Liver (tissue), 9 donors: ENCODE results near the gene HCFC1. TPM values are rescaled to one million over a fixed set of nuclear protein-coding genes. Genes with fewer than 3 reads are reported as not detected.

Source experiments
- DNase-seq: peaks from one replicate; pipeline ENCODE4 v3.0.0-alpha.2; 2017; ENCODE audit warnings: low spot score
- H3K27ac ChIP-seq, 2 donors: one replicate each; pipeline ENCODE4 v1.7.0; 2013; ENCODE audit warnings: inconsistent platforms in 2 of 2, low read length in 2 of 2, control low read depth in 1 of 2, low read depth in 1 of 2, mild to moderate bottlenecking in 1 of 2
- H3K27me3 ChIP-seq, 4 donors: one replicate each; pipeline versions ENCODE4 v1.6.1 to v1.7.0; 2013; ENCODE audit warnings: low read length in 3 of 4, inconsistent platforms in 1 of 4, mild to moderate bottlenecking in 1 of 4, moderate library complexity in 1 of 4; ENCODE audit not compliant: control insufficient read depth in 4 of 4, insufficient read depth in 4 of 4
- H3K36me3 ChIP-seq, 4 donors: one replicate each; pipeline versions ENCODE4 v1.6.1 to v1.7.0; 2013; ENCODE audit warnings: low read length in 3 of 4, mild to moderate bottlenecking in 3 of 4, low read depth in 1 of 4, moderate library complexity in 1 of 4; ENCODE audit not compliant: control insufficient read depth in 4 of 4, insufficient read depth in 3 of 4
- H3K4me1 ChIP-seq, 4 donors: one replicate each; pipeline versions ENCODE4 v1.6.1 to v1.7.0; 2013; ENCODE audit warnings: low read length in 3 of 4, mild to moderate bottlenecking in 3 of 4, moderate library complexity in 1 of 4; ENCODE audit not compliant: control insufficient read depth in 4 of 4, insufficient read depth in 4 of 4
- H3K4me3 ChIP-seq, 3 donors: one replicate each; pipeline versions ENCODE4 v1.6.1 to v1.7.0; 2013; ENCODE audit warnings: low read length in 3 of 3, control low read depth in 1 of 3, low read depth in 1 of 3, mild to moderate bottlenecking in 1 of 3
- H3K9ac ChIP-seq, 2 donors: one replicate each; pipeline ENCODE4 v1.7.0; 2013; ENCODE audit warnings: low read length in 2 of 2, mild to moderate bottlenecking in 2 of 2, moderate library complexity in 2 of 2, control low read depth in 1 of 2, low read depth in 1 of 2
- H3K9me3 ChIP-seq, 4 donors: one replicate each; pipeline versions ENCODE4 v1.6.1 to v1.7.0; 2013; ENCODE audit warnings: low read length in 3 of 4; ENCODE audit not compliant: control insufficient read depth in 4 of 4
- ATF3 ChIP-seq: IDR thresholded peaks from 2 replicates; pipeline ENCODE4 v1.6.1; 2016; ENCODE audit warnings: antibody characterized with exemption
- CTCF ChIP-seq: fragments of 150-350 bp; IDR thresholded peaks from 2 replicates; pipeline ENCODE4 v1.5.1; 2017; ENCODE audit warnings: improper control_type of control experiment, low read depth, low read length; ENCODE audit not compliant: missing input control
- EGR1 ChIP-seq, 2 donors: IDR thresholded peaks; 2 replicates each; pipeline ENCODE4 v1.6.1; 2016 to 2018; ENCODE audit warnings: antibody characterized with exemption in 2 of 2, low read depth in 2 of 2
- FOXA1 ChIP-seq: IDR thresholded peaks from 2 replicates; pipeline ENCODE4 v1.6.1; 2016; ENCODE audit warnings: antibody characterized with exemption
- FOXA2 ChIP-seq: IDR thresholded peaks from 2 replicates; pipeline ENCODE4 v1.6.1; 2016; ENCODE audit warnings: antibody characterized with exemption
- GABPA ChIP-seq, 2 donors: IDR thresholded peaks in 1 of 2; conservative IDR thresholded peaks in 1 of 2; 2 replicates each; pipeline ENCODE4 v1.6.1; 2016; ENCODE audit warnings: antibody characterized with exemption in 2 of 2, mild to moderate bottlenecking in 1 of 2, moderate library complexity in 1 of 2
- HNF4A ChIP-seq, 2 donors: conservative IDR thresholded peaks; 2 replicates each; pipeline ENCODE4 v1.6.1; 2016; ENCODE audit warnings: antibody characterized with exemption in 2 of 2, mild to moderate bottlenecking in 2 of 2
- HNF4G ChIP-seq: IDR thresholded peaks from 2 replicates; pipeline ENCODE4 v1.6.1; 2016; ENCODE audit warnings: antibody characterized with exemption
- JUND ChIP-seq, 2 donors: IDR thresholded peaks; 2 replicates each; pipeline ENCODE4 v1.6.1; 2016; ENCODE audit warnings: antibody characterized with exemption in 2 of 2
- MAX ChIP-seq: IDR thresholded peaks from 2 replicates; pipeline ENCODE4 v1.6.1; 2016; ENCODE audit warnings: antibody characterized with exemption
- NR2F2 ChIP-seq: IDR thresholded peaks from 2 replicates; pipeline ENCODE4 v1.6.1; 2016; ENCODE audit warnings: antibody characterized with exemption
- RAD21 ChIP-seq, 2 donors: IDR thresholded peaks; 2 replicates each; pipeline ENCODE4 v1.6.1; 2016; ENCODE audit warnings: antibody characterized with exemption in 2 of 2, mild to moderate bottlenecking in 2 of 2
- REST ChIP-seq: IDR thresholded peaks from 2 replicates; pipeline ENCODE4 v1.6.1; 2016; ENCODE audit warnings: antibody characterized with exemption, mild to moderate bottlenecking
- RXRA ChIP-seq, 2 donors: IDR thresholded peaks; 2 replicates each; pipeline ENCODE4 v1.6.1; 2017 to 2018; ENCODE audit warnings: antibody characterized with exemption in 2 of 2, mild to moderate bottlenecking in 1 of 2
- SP1 ChIP-seq: IDR thresholded peaks from 2 replicates; pipeline ENCODE4 v1.6.1; 2018; ENCODE audit warnings: antibody characterized with exemption, mild to moderate bottlenecking
- TAF1 ChIP-seq: conservative IDR thresholded peaks from 2 replicates; pipeline ENCODE4 v1.6.1; 2016; ENCODE audit warnings: antibody characterized with exemption, mild to moderate bottlenecking
- YY1 ChIP-seq: IDR thresholded peaks from 2 replicates; pipeline ENCODE4 v1.6.1; 2016; ENCODE audit warnings: antibody characterized with exemption, mild to moderate bottlenecking
- ZBTB33 ChIP-seq: IDR thresholded peaks from 2 replicates; pipeline ENCODE4 v1.6.1; 2016; ENCODE audit warnings: antibody characterized with exemption
- WGBS: extraction: QIAGEN DNeasy Blood & Tissue Kit; methylation state at CpG from one replicate; pipeline ENCODE4 v1.1.7; 2013; 5-methylcytosine and 5-hydroxymethylcytosine counted together
- polyA plus RNA-seq, 2 donors: library from polyadenylated mRNA; stranded (reverse) in 1 of 2; unstranded in 1 of 2; fragments of 200-250 nt in 1 of 2; fragments of >200 nt in 1 of 2; fragmentation: Nextera tagmentation in 1 of 2; extraction: Ambion mirVana in 1 of 2; gene quantifications; one replicate each; pipeline versions ENCODE4 v1.2.1 to v1.2.3, GENCODE V29; 2013 to 2015
- total RNA-seq, 2 donors: library from RNA; depleted of rRNA; stranded (reverse); fragments of >200 nt; gene quantifications; one replicate each; pipeline ENCODE4 v1.2.3, GENCODE V29; 2014
- donor health status: healthy.
- donor health status: healthy.
- donor health status: healthy.
- donor health status: healthy.
- donor health status: healthy.

The HCFC1 gene
- total and polyA plus RNA-seq, 4 donors = 7.9 to 26.9 (median 13.9) TPM

GRCh38 chrX:153939573-153939972 lies 32.0 kb downstream of the HCFC1 start:
- 73% methylated on average over 7 of the region's 7 CpGs for WGBS
- TF ChIP-seq RXRA (IDR thresholded peaks at IDR 0.05) = no peak
- no peak for TF ChIP-seq FOXA2
- no peak for TF ChIP-seq ZBTB33
- no peak for TF ChIP-seq REST
- TF ChIP-seq SP1 = no peak
- no peak for TF ChIP-seq GABPA (IDR thresholded peaks at IDR 0.05 in 1 of 2, conservative IDR thresholded peaks at IDR 0.05 in 1 of 2)
- no peak for TF ChIP-seq TAF1
- no peak for TF ChIP-seq MAX
- no peak for TF ChIP-seq YY1
- no peak for TF ChIP-seq FOXA1
- no peak for TF ChIP-seq ATF3
- no peak for TF ChIP-seq NR2F2
- no peak for TF ChIP-seq JUND (IDR thresholded peaks at IDR 0.05)
- no peak for TF ChIP-seq HNF4G
- TF ChIP-seq CTCF = no peak
- TF ChIP-seq HNF4A (conservative IDR thresholded peaks at IDR 0.05) = no peak
- TF ChIP-seq EGR1 (IDR thresholded peaks at IDR 0.05; ENCODE audit: low read depth in 2 of 2) = no peak
- TF ChIP-seq RAD21 (IDR thresholded peaks at IDR 0.05) = no peak

More at GRCh38 chrX:153939573-153939972, 32.0 kb downstream of the HCFC1 start:
- Histone ChIP-seq H3K36me3 (no peaks in the 10 kb centered on the region), H3K4me3 (no peak overlapping the region), H3K27ac (no peak overlapping the region), H3K9ac (no peak overlapping the region), H3K4me1 (peaks cover 0 to 7% (median 2%) of the 10 kb centered on the region in 4 donors), H3K27me3 (no peaks in the 10 kb centered on the region), H3K9me3 (no peaks in the 10 kb centered on the region)
- DNase-seq = no peak
